H9 (cell line): ENCODE results near the gene SEMA6A. TPM values are rescaled to one million over a fixed set of nuclear protein-coding genes. Genes with fewer than 3 reads are reported as not detected.

Source experiments
- DNase-seq: peaks from one replicate; pipeline ENCODE4 v3.0.0-alpha.2; 2017
- H2AFZ ChIP-seq: one replicate; pipeline ENCODE4 v1.6.1; 2013; ENCODE audit warnings: mild to moderate bottlenecking, low read length, control low read depth, moderate library complexity
- H2AK5ac ChIP-seq: 2 replicates; pipeline ENCODE4 v1.6.1; 2013; ENCODE audit warnings: low read length, control low read depth, mixed read lengths; ENCODE audit not compliant: insufficient read length
- H2BK120ac ChIP-seq: one replicate; pipeline ENCODE4 v1.6.1; 2013; ENCODE audit warnings: low read depth, mild to moderate bottlenecking, low read length, control low read depth, inconsistent platforms; ENCODE audit not compliant: poor library complexity, severe bottlenecking
- H2BK12ac ChIP-seq: 2 replicates; pipeline ENCODE4 v1.6.1; 2013; ENCODE audit warnings: low read length, control low read depth, mixed read lengths, low read depth; ENCODE audit not compliant: insufficient read length
- H2BK15ac ChIP-seq: 2 replicates; pipeline ENCODE4 v1.6.1; 2013; ENCODE audit warnings: low read depth, low read length, control low read depth
- H2BK20ac ChIP-seq: one replicate; pipeline ENCODE4 v1.6.1; 2013; ENCODE audit warnings: low read depth, mild to moderate bottlenecking, low read length, control low read depth, inconsistent platforms; ENCODE audit not compliant: poor library complexity, severe bottlenecking
- H2BK5ac ChIP-seq: 2 replicates; pipeline ENCODE4 v1.6.1; 2013; ENCODE audit warnings: low read length, control low read depth, mixed read lengths; ENCODE audit not compliant: insufficient read length
- H3K14ac ChIP-seq: 2 replicates; pipeline ENCODE4 v1.6.1; 2013; ENCODE audit warnings: low read length, control low read depth; ENCODE audit not compliant: insufficient read depth
- H3K18ac ChIP-seq: 2 replicates; pipeline ENCODE4 v1.6.1; 2013; ENCODE audit warnings: low read depth, mild to moderate bottlenecking, mixed read lengths, low read length, control low read depth; ENCODE audit not compliant: insufficient read length
- H3K23ac ChIP-seq: 2 replicates; pipeline ENCODE4 v1.6.1; 2013; ENCODE audit warnings: low read length, control low read depth, mixed read lengths, low read depth; ENCODE audit not compliant: insufficient read length
- H3K23me2 ChIP-seq: 2 replicates; pipeline ENCODE4 v1.6.1; 2013; ENCODE audit warnings: low read depth, mild to moderate bottlenecking, mixed read lengths, low read length, control low read depth; ENCODE audit not compliant: insufficient read length, poor library complexity, severe bottlenecking
- H3K27ac ChIP-seq: 2 replicates; pipeline ENCODE4 v1.5.1; 2013; ENCODE audit warnings: low read length, control low read depth, mixed read lengths, low read depth; ENCODE audit not compliant: insufficient read length
- H3K27me3 ChIP-seq: 2 replicates; pipeline ENCODE4 v1.6.1; 2013; ENCODE audit warnings: low read length, control low read depth, inconsistent platforms; ENCODE audit not compliant: insufficient read depth
- H3K4ac ChIP-seq: 2 replicates; pipeline ENCODE4 v1.6.1; 2013; ENCODE audit warnings: low read depth, mild to moderate bottlenecking, control low read depth, inconsistent platforms, low read length, moderate library complexity
- H3K4me1 ChIP-seq: 2 replicates; pipeline ENCODE4 v1.6.1; 2013; ENCODE audit warnings: low read length, control low read depth, inconsistent platforms; ENCODE audit not compliant: insufficient read depth
- H3K4me2 ChIP-seq: 2 replicates; pipeline ENCODE4 v1.6.1; 2013; ENCODE audit warnings: low read length, control low read depth, mixed read lengths; ENCODE audit not compliant: insufficient read length, insufficient read depth
- H3K56ac ChIP-seq: 2 replicates; pipeline ENCODE4 v1.6.1; 2013; ENCODE audit warnings: low read depth, mild to moderate bottlenecking, mixed read lengths, low read length, control low read depth; ENCODE audit not compliant: insufficient read length
- H3K79me1 ChIP-seq: 2 replicates; pipeline ENCODE4 v1.6.1; 2013; ENCODE audit warnings: low read depth, mild to moderate bottlenecking, moderate library complexity, low read length, control low read depth, inconsistent platforms; ENCODE audit not compliant: insufficient read depth, poor library complexity, severe bottlenecking
- H3K79me2 ChIP-seq: 2 replicates; pipeline ENCODE4 v1.6.1; 2013; ENCODE audit warnings: low read length, control low read depth, inconsistent platforms; ENCODE audit not compliant: insufficient read depth
- H3K9ac ChIP-seq: 2 replicates; pipeline ENCODE4 v1.6.1; 2013; ENCODE audit warnings: low read length, control low read depth, mixed read lengths; ENCODE audit not compliant: insufficient read length; ENCODE audit errors: extremely low read depth
- H3K9me3 ChIP-seq: one replicate; pipeline ENCODE4 v1.6.1; 2013; ENCODE audit warnings: low read depth, low read length, inconsistent platforms; ENCODE audit not compliant: control insufficient read depth
- H3T11ph ChIP-seq: one replicate; pipeline ENCODE4 v1.6.1; 2013; ENCODE audit warnings: mild to moderate bottlenecking, low read length, control low read depth, inconsistent platforms
- H4K20me1 ChIP-seq: one replicate; pipeline ENCODE4 v1.6.1; 2013; ENCODE audit not compliant: control insufficient read depth, insufficient read length, insufficient read depth
- H4K5ac ChIP-seq: 2 replicates; pipeline ENCODE4 v1.6.1; 2013; ENCODE audit warnings: low read depth, mild to moderate bottlenecking, mixed read lengths, low read length, control low read depth; ENCODE audit not compliant: insufficient read length
- H4K8ac ChIP-seq: replicated peaks from 2 replicates; pipeline ENCODE4 v1.6.1; 2013; ENCODE audit warnings: low read length, control low read depth, mixed read lengths, low read depth; ENCODE audit not compliant: insufficient read length
- H4K91ac ChIP-seq: 2 replicates; pipeline ENCODE4 v1.6.1; 2013; ENCODE audit warnings: low read depth, mild to moderate bottlenecking, moderate library complexity, mixed read lengths, low read length, control low read depth; ENCODE audit not compliant: insufficient read length
- H3K27ac Mint-ChIP-seq, 3 experiments: 2 replicates in 2 of 3; 3 replicates in 1 of 3; pipeline ENCODE4 v1.8.0; 2020 to 2021; ENCODE audit warnings: mixed read lengths in 3 of 3, mild to moderate bottlenecking in 1 of 3, moderate library complexity in 1 of 3
- H3K27me3 Mint-ChIP-seq: 2 replicates; pipeline ENCODE4 v1.8.0; 2021; ENCODE audit warnings: low read depth, mild to moderate bottlenecking, moderate library complexity, mixed read lengths
- H3K36me3 Mint-ChIP-seq, 3 experiments: 2 replicates in 2 of 3; 3 replicates in 1 of 3; pipeline ENCODE4 v1.8.0; 2020 to 2021; ENCODE audit warnings: low read depth in 3 of 3, mixed read lengths in 3 of 3; ENCODE audit not compliant: insufficient read depth in 1 of 3
- H3K4me1 Mint-ChIP-seq, 2 experiments: 2 replicates each; pipeline ENCODE4 v1.8.0; 2020; ENCODE audit warnings: mixed read lengths in 2 of 2
- H3K4me3 Mint-ChIP-seq, 2 experiments: 2 replicates in 1 of 2; 3 replicates in 1 of 2; pipeline ENCODE4 v1.8.0; 2020 to 2021; ENCODE audit warnings: mild to moderate bottlenecking in 2 of 2, mixed read lengths in 2 of 2, moderate library complexity in 1 of 2
- H3K9me3 Mint-ChIP-seq, 2 experiments: 2 replicates in 1 of 2; 3 replicates in 1 of 2; pipeline ENCODE4 v1.8.0; 2020; ENCODE audit warnings: mild to moderate bottlenecking in 2 of 2, mixed read lengths in 2 of 2, moderate library complexity in 1 of 2
- WGBS: extraction: QIAGEN DNeasy Blood & Tissue Kit; methylation state at CpG from one replicate; pipeline ENCODE4 v1.1.7; 2013; ENCODE audit warnings: missing lambda C conversion rate, low lambda C conversion rate, mixed read lengths; ENCODE audit not compliant: insufficient read length; ENCODE audit errors: extremely low coverage; 5-methylcytosine and 5-hydroxymethylcytosine counted together
- total RNA-seq: library from RNA; stranded (reverse); gene quantifications from 2 replicates; pipeline ENCODE4 v1.2.1, GENCODE V29; 2021
- TF ChIP-seq, protein P1 (sequence below): fragments of 200-600 bp; sonication (generic); conservative IDR thresholded peaks from 3 replicates; pipeline ENCODE4 v1.8.0; 2021; ENCODE audit warnings: antibody characterized with exemption, mild to moderate bottlenecking

Gene SEMA6A
- total RNA-seq, 1 experiment from 2014 or later: 354 TPM

DNA sequence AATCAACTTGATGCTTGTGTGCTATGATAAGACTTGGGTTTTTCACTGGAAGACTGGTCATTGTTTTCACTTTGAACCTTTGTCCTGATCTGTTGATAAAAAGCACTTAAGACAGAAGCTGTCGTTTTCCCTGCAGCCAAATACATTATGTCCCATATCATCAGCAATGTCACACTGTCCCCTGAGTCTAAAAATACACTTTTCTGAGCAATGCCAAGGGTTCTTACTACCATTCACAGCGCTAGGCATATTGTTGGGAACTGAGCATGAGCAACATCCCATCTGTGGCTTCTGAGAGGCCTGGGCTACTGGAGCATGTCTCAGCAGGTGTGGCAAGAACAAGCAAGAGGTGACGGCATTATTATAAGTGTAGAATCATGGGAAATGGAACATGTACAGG lies 81.8 kb downstream of the SEMA6A start:
- no peaks in the 10 kb centered on the region for H3K9me3 Mint-ChIP-seq
- Histone ChIP-seq H3K9ac (no peak overlapping the region), H3K18ac (no peak overlapping the region), H3K27me3 (no peaks in the 10 kb centered on the region), H4K5ac (no peak overlapping the region), H3K23ac (no peak overlapping the region), H2BK15ac (no peak overlapping the region), H3K4me2 (no peak overlapping the region), H4K8ac (no peak overlapping the region), H3K9me3 (no peaks in the 10 kb centered on the region), H2AK5ac (no peak overlapping the region), H4K91ac (no peak overlapping the region), H3K27ac (no peak overlapping the region), H3K14ac (no peak overlapping the region), H3T11ph (no peak overlapping the region), H2BK120ac (no peak overlapping the region), H2AFZ (no peak overlapping the region), H2BK20ac (no peak overlapping the region), H3K23me2 (no peaks in the 10 kb centered on the region), H3K56ac (no peak overlapping the region), H4K20me1 (no peaks in the 10 kb centered on the region), H3K4me1 (no peaks in the 10 kb centered on the region), H3K79me1 (peaks cover 11% of the 10 kb centered on the region), H2BK12ac (no peak overlapping the region), H3K79me2 (peaks cover 3% of the 10 kb centered on the region; the same call in 1 of the 2 replicates), H2BK5ac (no peak overlapping the region), H3K4ac (no peak overlapping the region)
- peaks cover 79 to 98% (median 97%) of the 10 kb centered on the region in 3 experiments; a peak in 6 of 7 replicates for H3K36me3 Mint-ChIP-seq
- H3K4me1 Mint-ChIP-seq: peaks cover 0 to 3% of the 10 kb centered on the region in 2 experiments; a peak in 2 of 4 replicates
- WGBS: no CpG with 5 or more reads among the region's 3 CpGs
- peak overlapping the region in 2 of 3 experiments; percentile 20 to 53; a peak in 4 of 7 replicates for H3K27ac Mint-ChIP-seq
- TF ChIP-seq, protein P1, sequence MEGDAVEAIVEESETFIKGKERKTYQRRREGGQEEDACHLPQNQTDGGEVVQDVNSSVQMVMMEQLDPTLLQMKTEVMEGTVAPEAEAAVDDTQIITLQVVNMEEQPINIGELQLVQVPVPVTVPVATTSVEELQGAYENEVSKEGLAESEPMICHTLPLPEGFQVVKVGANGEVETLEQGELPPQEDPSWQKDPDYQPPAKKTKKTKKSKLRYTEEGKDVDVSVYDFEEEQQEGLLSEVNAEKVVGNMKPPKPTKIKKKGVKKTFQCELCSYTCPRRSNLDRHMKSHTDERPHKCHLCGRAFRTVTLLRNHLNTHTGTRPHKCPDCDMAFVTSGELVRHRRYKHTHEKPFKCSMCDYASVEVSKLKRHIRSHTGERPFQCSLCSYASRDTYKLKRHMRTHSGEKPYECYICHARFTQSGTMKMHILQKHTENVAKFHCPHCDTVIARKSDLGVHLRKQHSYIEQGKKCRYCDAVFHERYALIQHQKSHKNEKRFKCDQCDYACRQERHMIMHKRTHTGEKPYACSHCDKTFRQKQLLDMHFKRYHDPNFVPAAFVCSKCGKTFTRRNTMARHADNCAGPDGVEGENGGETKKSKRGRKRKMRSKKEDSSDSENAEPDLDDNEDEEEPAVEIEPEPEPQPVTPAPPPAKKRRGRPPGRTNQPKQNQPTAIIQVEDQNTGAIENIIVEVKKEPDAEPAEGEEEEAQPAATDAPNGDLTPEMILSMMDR: no peak
- DNase-seq: no peak
- H3K4me3 Mint-ChIP-seq: no peak overlapping the region
- no peaks in the 10 kb centered on the region for H3K27me3 Mint-ChIP-seq
